GM23338 (cell line): ENCODE results near the gene MED13L.

ENCODE experiments used
- CREB1 ChIP-seq: fragments of 250-450 bp; sonication (Bioruptor Pico); IDR thresholded peaks from 2 replicates; pipeline ENCODE4 v1.5.0; 2020; ENCODE audit warnings: low read depth, mild to moderate bottlenecking, moderate library complexity
- EZH2 ChIP-seq: fragments of 200-600 bp; sonication (generic); IDR thresholded peaks from one replicate; pipeline ENCODE4 v1.8.0; 2017; ENCODE audit warnings: antibody characterized with exemption, mild to moderate bottlenecking, low read depth; ENCODE audit not compliant: unreplicated experiment
- EZH2phosphoT487 ChIP-seq: fragments of 200-600 bp; sonication (generic); IDR thresholded peaks from one replicate; pipeline ENCODE4 v1.8.1; 2018; ENCODE audit warnings: antibody characterized with exemption; ENCODE audit not compliant: unreplicated experiment
- JUNB ChIP-seq: IDR thresholded peaks from one replicate; pipeline ENCODE4 v1.6.1; 2016; ENCODE audit warnings: antibody characterized with exemption; ENCODE audit not compliant: unreplicated experiment
- POLR2AphosphoS5 ChIP-seq: IDR thresholded peaks from 2 replicates; pipeline ENCODE4 v1.6.1; 2016; ENCODE audit warnings: antibody characterized with exemption, low read depth
- TF ChIP-seq, protein P1 (sequence below), 2 experiments: fragments of 200-600 bp in 1 of 2; sonication (generic) in 1 of 2; conservative IDR thresholded peaks; 2 replicates each; pipeline versions ENCODE4 v1.5.1 to v1.6.1; 2016 to 2017; ENCODE audit warnings: antibody characterized with exemption in 2 of 2, low read depth in 2 of 2, mild to moderate bottlenecking in 2 of 2, moderate library complexity in 1 of 2
- TF ChIP-seq, protein P2 (sequence below): IDR thresholded peaks from one replicate; pipeline ENCODE4 v1.6.1; 2018; ENCODE audit warnings: antibody characterized with exemption; ENCODE audit not compliant: unreplicated experiment

DNA sequence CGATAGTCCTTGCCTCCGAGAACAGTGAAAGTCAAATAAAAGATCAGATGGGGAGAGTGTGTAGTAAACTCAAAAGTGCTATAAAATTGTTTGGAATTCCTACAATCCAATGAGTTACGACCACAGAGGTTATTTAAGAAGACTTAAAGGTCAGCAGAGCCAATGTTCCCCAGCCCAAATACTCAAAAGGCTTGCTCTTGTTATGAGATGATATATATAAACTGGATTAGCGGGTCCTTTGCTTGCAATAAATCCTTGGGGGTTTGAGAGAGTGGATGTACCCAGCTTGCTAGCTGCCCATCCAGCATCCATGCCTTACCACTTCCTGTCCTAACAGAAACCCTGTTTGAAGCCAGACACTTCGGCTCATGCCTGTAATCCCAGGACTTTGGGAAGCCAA lies 29.0 kb upstream of the MED13L start:
- TF ChIP-seq, protein P1, sequence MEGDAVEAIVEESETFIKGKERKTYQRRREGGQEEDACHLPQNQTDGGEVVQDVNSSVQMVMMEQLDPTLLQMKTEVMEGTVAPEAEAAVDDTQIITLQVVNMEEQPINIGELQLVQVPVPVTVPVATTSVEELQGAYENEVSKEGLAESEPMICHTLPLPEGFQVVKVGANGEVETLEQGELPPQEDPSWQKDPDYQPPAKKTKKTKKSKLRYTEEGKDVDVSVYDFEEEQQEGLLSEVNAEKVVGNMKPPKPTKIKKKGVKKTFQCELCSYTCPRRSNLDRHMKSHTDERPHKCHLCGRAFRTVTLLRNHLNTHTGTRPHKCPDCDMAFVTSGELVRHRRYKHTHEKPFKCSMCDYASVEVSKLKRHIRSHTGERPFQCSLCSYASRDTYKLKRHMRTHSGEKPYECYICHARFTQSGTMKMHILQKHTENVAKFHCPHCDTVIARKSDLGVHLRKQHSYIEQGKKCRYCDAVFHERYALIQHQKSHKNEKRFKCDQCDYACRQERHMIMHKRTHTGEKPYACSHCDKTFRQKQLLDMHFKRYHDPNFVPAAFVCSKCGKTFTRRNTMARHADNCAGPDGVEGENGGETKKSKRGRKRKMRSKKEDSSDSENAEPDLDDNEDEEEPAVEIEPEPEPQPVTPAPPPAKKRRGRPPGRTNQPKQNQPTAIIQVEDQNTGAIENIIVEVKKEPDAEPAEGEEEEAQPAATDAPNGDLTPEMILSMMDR (conservative IDR thresholded peaks at IDR 0.05; ENCODE audit: low read depth in 2 of 2), result no peak
- no peak for TF ChIP-seq JUNB
- TF ChIP-seq POLR2AphosphoS5, result no peak
- TF ChIP-seq, protein P2, sequence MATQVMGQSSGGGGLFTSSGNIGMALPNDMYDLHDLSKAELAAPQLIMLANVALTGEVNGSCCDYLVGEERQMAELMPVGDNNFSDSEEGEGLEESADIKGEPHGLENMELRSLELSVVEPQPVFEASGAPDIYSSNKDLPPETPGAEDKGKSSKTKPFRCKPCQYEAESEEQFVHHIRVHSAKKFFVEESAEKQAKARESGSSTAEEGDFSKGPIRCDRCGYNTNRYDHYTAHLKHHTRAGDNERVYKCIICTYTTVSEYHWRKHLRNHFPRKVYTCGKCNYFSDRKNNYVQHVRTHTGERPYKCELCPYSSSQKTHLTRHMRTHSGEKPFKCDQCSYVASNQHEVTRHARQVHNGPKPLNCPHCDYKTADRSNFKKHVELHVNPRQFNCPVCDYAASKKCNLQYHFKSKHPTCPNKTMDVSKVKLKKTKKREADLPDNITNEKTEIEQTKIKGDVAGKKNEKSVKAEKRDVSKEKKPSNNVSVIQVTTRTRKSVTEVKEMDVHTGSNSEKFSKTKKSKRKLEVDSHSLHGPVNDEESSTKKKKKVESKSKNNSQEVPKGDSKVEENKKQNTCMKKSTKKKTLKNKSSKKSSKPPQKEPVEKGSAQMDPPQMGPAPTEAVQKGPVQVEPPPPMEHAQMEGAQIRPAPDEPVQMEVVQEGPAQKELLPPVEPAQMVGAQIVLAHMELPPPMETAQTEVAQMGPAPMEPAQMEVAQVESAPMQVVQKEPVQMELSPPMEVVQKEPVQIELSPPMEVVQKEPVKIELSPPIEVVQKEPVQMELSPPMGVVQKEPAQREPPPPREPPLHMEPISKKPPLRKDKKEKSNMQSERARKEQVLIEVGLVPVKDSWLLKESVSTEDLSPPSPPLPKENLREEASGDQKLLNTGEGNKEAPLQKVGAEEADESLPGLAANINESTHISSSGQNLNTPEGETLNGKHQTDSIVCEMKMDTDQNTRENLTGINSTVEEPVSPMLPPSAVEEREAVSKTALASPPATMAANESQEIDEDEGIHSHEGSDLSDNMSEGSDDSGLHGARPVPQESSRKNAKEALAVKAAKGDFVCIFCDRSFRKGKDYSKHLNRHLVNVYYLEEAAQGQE, result no peak
- no peak for TF ChIP-seq EZH2
- TF ChIP-seq CREB1, result no peak
- no peak for TF ChIP-seq EZH2phosphoT487
